Measurements from ENCODE around the gene CANX. TPM values are rescaled to one million over a fixed set of nuclear protein-coding genes. Genes with fewer than 3 reads are reported as not detected.
"Not testable (repeated sequence)": the region's sequence is repeated elsewhere in the genome, so short reads cannot be mapped to it uniquely, and the experiment has no call there.

The CANX gene
- total and polyA plus RNA-seq, 9 of the 15 experiments (the other 6 are each of a cell fraction or from before 2014, with no cell fraction given) = 155 to 893 (median 589) TPM

DNA sequence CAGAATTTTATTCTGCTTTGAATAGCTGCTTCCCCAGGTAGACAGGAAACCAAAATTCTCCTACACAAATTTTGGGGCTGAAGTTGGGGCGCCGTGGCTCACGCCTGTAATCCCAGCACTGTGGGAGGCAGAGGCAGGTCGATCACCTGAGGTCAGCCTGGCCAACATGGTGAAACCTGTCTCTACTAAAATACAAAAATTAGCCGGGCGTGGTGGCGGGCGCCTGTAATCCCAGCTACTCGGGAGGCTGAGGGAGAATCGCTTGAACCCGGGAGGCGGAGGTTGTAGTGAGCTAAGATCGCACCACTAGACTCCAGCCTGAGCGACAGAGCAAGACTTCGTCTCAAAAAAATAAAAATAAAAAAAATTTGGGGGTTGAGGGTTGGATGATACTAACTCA, 1.2 kb upstream of the CANX start:
- CTCF ChIA-PET (ENCODE audit: low intra/inter-chr PET ratio); H3K9me1 ChIP-seq (ENCODE audit: control insufficient read depth, insufficient read depth, low read length); H3K27me3 ChIP-seq (ENCODE audit: control insufficient read depth in 2 of 2, insufficient read depth in 2 of 2, low read length in 2 of 2); ATAC-seq; DNase-seq (ENCODE audit: extremely low read depth in 1 of 4, low spot score in 3 of 4); intact Hi-C loops (cut with micrococcal nuclease); H3K9me3 ChIP-seq (replicated peaks; ENCODE audit: control insufficient read depth, insufficient read depth, low read depth, low read length); BruUV-seq (replicated peaks); H4K20me1 ChIP-seq (replicated peaks; ENCODE audit: control insufficient read depth, insufficient read depth, low read length); in situ Hi-C loops (cut with MboI); FAIRE-seq: not testable (repeated sequence)
- TF ChIP-seq, protein P1, sequence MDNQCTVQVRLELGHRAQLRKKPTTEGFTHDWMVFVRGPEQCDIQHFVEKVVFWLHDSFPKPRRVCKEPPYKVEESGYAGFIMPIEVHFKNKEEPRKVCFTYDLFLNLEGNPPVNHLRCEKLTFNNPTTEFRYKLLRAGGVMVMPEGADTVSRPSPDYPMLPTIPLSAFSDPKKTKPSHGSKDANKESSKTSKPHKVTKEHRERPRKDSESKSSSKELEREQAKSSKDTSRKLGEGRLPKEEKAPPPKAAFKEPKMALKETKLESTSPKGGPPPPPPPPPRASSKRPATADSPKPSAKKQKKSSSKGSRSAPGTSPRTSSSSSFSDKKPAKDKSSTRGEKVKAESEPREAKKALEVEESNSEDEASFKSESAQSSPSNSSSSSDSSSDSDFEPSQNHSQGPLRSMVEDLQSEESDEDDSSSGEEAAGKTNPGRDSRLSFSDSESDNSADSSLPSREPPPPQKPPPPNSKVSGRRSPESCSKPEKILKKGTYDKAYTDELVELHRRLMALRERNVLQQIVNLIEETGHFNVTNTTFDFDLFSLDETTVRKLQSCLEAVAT (IDR thresholded peaks at IDR 0.05) = peak in 1 of 2 experiments; percentile 96; a peak in 2 of 4 replicates
- peak; percentile 82; the same call in 1 of the 2 replicates for TF ChIP-seq THRAP3 (IDR thresholded peaks at IDR 0.05; ENCODE audit: borderline replicate concordance)
- peak overlapping the region; percentile 98 for H3K27ac ChIP-seq (ENCODE audit: extremely low read depth, low read depth, low read length)
- peaks cover 53% of the 10 kb centered on the region for H3K79me2 ChIP-seq (ENCODE audit: control insufficient read depth, insufficient read depth, low read length)
- H2AFZ ChIP-seq (ENCODE audit: low read depth, low read length) = peak overlapping the region; percentile 84
- peaks cover 16 to 36% of the 10 kb centered on the region in 2 experiments for H3K4me1 ChIP-seq (replicated peaks in 1 of 2; ENCODE audit: control insufficient read depth in 2 of 2, insufficient read depth in 2 of 2, low read length in 2 of 2)
- peak overlapping the region; percentile 88 for H3K4me2 ChIP-seq (ENCODE audit: insufficient read depth, low read length)
- H3K4me3 ChIP-seq = peak overlapping the region; percentile 86
- peaks cover 16% of the 10 kb centered on the region; the same call in 2 of the 3 replicates for H3K36me3 ChIP-seq (ENCODE audit: control insufficient read depth, insufficient read depth, low read length)
- 65% methylated on average over 14 of the region's 15 CpGs for WGBS (ENCODE audit: insufficient coverage, low coverage, missing lambda C conversion rate)
- H3K9ac ChIP-seq (ENCODE audit: insufficient read depth in 1 of 2, low read depth in 2 of 2, low read length in 2 of 2) = peak overlapping the region; percentile 94 to 99
- POLR2A ChIA-PET = interaction anchor here (0.7 to 2.0 kb wide), 5 partner anchors 16 to 76 kb away, joined by 3 to 5 read pairs (median 5); partner anchors contain the start of gene HNRNPH1
